ENCODE data around the gene C11orf65.

The C11orf65 gene

DNA sequence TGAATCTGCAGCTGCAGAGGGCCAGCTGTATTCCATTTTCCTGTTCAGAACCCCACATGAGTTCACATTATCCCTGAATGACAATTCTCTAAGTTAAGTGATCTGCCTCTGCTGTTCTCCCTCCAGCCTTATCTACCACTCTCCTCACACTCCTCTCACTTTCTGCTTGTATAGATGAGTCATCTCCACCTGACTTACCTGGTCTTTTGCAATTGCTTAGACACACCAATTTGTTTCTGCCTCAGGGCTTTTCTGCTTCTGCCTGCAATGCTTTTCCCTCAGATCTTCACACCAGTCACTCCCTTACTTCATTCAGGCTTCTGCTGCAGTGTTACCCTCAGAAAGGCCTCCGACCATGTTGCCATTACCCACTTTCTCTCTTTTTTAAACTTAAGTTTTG lies 126.4 kb downstream of the C11orf65 start:
- H3K4me3 ChIP-seq (ENCODE audit: low read depth, low read length): no peak overlapping the region
- TF ChIP-seq, protein P1, sequence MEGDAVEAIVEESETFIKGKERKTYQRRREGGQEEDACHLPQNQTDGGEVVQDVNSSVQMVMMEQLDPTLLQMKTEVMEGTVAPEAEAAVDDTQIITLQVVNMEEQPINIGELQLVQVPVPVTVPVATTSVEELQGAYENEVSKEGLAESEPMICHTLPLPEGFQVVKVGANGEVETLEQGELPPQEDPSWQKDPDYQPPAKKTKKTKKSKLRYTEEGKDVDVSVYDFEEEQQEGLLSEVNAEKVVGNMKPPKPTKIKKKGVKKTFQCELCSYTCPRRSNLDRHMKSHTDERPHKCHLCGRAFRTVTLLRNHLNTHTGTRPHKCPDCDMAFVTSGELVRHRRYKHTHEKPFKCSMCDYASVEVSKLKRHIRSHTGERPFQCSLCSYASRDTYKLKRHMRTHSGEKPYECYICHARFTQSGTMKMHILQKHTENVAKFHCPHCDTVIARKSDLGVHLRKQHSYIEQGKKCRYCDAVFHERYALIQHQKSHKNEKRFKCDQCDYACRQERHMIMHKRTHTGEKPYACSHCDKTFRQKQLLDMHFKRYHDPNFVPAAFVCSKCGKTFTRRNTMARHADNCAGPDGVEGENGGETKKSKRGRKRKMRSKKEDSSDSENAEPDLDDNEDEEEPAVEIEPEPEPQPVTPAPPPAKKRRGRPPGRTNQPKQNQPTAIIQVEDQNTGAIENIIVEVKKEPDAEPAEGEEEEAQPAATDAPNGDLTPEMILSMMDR (IDR thresholded peaks at IDR 0.05; ENCODE audit: low read depth, low read length): no peak

DNA sequence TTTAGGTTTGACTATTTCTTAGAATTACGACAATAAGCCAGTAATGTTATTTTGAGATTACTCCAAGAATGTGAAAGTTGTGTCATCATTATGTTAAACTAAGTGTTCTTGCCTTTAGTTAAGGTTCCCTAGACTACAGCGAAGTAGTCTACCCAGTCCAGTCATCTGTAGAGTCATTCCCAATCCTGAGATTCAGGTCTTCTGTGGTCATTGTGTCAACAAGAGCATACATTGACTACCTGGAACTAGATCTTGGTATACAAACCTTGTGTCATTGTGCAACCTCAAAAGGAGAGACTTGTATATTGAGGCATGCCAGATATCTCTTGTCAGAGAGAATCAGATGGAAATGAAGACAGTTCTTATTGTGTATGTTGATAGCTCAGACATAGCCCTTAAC lies 128.6 kb downstream of the C11orf65 start:
- TF ChIP-seq, protein P1 (IDR thresholded peaks at IDR 0.05; ENCODE audit: low read depth, low read length): no peak

DNA sequence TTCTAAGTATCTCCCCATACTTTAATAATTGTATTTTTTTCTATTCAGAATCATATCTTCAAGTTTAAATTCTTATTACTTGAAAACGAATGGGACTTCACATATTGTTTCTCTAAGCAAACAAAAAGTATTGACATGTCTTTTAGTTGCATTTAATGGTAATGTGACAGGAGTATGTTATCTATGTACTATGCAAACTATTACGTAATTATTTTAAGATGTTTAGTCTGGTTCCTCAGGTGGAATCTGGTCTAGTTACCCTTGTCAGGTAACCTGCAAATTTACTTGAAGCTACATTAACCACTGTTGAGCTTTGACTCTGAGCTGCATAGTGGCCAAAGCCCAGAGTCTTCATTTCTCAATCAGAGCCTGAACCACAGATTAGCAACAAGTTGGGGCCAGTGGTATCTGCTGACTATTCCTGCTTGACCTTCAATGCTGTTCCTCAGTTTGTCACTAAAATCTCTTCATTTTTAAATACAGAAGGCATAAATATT lies 133.9 kb downstream of the C11orf65 start:
- TF ChIP-seq, protein P1 (IDR thresholded peaks at IDR 0.05; ENCODE audit: low read depth, low read length): no peak
- H3K4me3 ChIP-seq (ENCODE audit: low read depth, low read length): no peak overlapping the region

More for the DNA sequence above, 128.6 kb downstream of the C11orf65 start:
- no peak overlapping the region for H3K4me3 ChIP-seq (ENCODE audit: low read depth, low read length)
